Large intestine (tissue), 3 donors: ENCODE results near the gene UBE2J1. TPM values are rescaled to one million over a fixed set of nuclear protein-coding genes. Genes with fewer than 3 reads are reported as not detected.
"Not testable (repeated sequence)": the region's sequence is repeated elsewhere in the genome, so short reads cannot be mapped to it uniquely, and the experiment has no call there.

Experiments
- DNase-seq, 2 donors: peaks; one replicate each; pipeline versions ENCODE4 v3.0.0 to v3.0.0-alpha.2; 2013
- H3K27ac ChIP-seq: one replicate; pipeline ENCODE4 v1.5.1; 2013; ENCODE audit warnings: low read length
- H3K27me3 ChIP-seq: 2 replicates; pipeline ENCODE4 v1.6.1; 2013; ENCODE audit warnings: low read length; ENCODE audit not compliant: control insufficient read depth, insufficient read depth
- H3K36me3 ChIP-seq: 2 replicates; pipeline ENCODE4 v1.6.1; 2013; ENCODE audit warnings: low read length; ENCODE audit not compliant: control insufficient read depth, insufficient read depth
- H3K4me1 ChIP-seq: one replicate; pipeline ENCODE4 v1.6.1; 2013; ENCODE audit warnings: low read length; ENCODE audit not compliant: control insufficient read depth, insufficient read depth
- H3K4me3 ChIP-seq: one replicate; pipeline ENCODE4 v1.5.1; 2013; ENCODE audit warnings: low read length
- H3K9me3 ChIP-seq: one replicate; pipeline ENCODE4 v1.6.1; 2013; ENCODE audit warnings: mild to moderate bottlenecking, low read depth, low read length, moderate library complexity; ENCODE audit not compliant: control insufficient read depth
- WGBS: methylation state at CpG from one replicate; pipeline ENCODE4 v1.1.5; 2013; ENCODE audit warnings: low lambda C conversion rate; ENCODE audit not compliant: insufficient coverage; 5-methylcytosine and 5-hydroxymethylcytosine counted together
- polyA plus RNA-seq: library from polyadenylated mRNA; unstranded; fragments of 120-200 nt; gene quantifications from one replicate; pipeline ENCODE4 v1.2.1, GENCODE V29; 2013

Gene UBE2J1
- polyA plus RNA-seq, 1 donor = 42.7 TPM

- Histone ChIP-seq H3K36me3 (no peaks in the 10 kb centered on the region), H3K27ac (no peak overlapping the region), H3K4me1 (peaks cover 3% of the 10 kb centered on the region), H3K4me3 (no peak overlapping the region), H3K27me3 (no peaks in the 10 kb centered on the region), H3K9me3 (no peaks in the 10 kb centered on the region)
- DNase-seq = no peak
- WGBS = 94% methylated on average over 5 of the region's 9 CpGs
These were observed 43.8 kb downstream of the UBE2J1 start for GRCh38 chr6:89308525-89309395.

- H3K9me3 ChIP-seq, H3K27me3 ChIP-seq, H3K4me3 ChIP-seq, DNase-seq, H3K27ac ChIP-seq, H3K36me3 ChIP-seq, H3K4me1 ChIP-seq: not testable (repeated sequence)
- WGBS = 100% methylated on average over 1 of the region's 3 CpGs
These were observed 48.0 kb downstream of the UBE2J1 start for GRCh38 chr6:89304517-89304916.

- no CpG with 5 or more reads among the region's 10 CpGs for WGBS
- DNase-seq = no peak
- Histone ChIP-seq H3K4me3 (no peak overlapping the region), H3K27ac (no peak overlapping the region), H3K9me3 (no peaks in the 10 kb centered on the region), H3K27me3 (no peaks in the 10 kb centered on the region), H3K4me1 (no peaks in the 10 kb centered on the region), H3K36me3 (no peaks in the 10 kb centered on the region)
These were observed 49.6 kb downstream of the UBE2J1 start for GRCh38 chr6:89302936-89303335.

- H3K4me3 ChIP-seq = no peak overlapping the region
- WGBS = no CpG with 5 or more reads among the region's 22 CpGs
- no peaks in the 10 kb centered on the region for H3K9me3 ChIP-seq
- no peaks in the 10 kb centered on the region for H3K4me1 ChIP-seq
- H3K27me3 ChIP-seq = no peaks in the 10 kb centered on the region
- H3K36me3 ChIP-seq = no peaks in the 10 kb centered on the region
- H3K27ac ChIP-seq = no peak overlapping the region
- no peak for DNase-seq
These were observed 50.2 kb downstream of the UBE2J1 start for GRCh38 chr6:89302195-89302770.

- no peaks in the 10 kb centered on the region for H3K4me1 ChIP-seq
- no CpG with 5 or more reads among the region's 25 CpGs for WGBS
- H3K36me3 ChIP-seq = no peaks in the 10 kb centered on the region
- no peaks in the 10 kb centered on the region for H3K27me3 ChIP-seq
- no peak overlapping the region for H3K4me3 ChIP-seq
- H3K9me3 ChIP-seq = no peaks in the 10 kb centered on the region
- no peak overlapping the region for H3K27ac ChIP-seq
- no peak for DNase-seq
These were observed 50.8 kb downstream of the UBE2J1 start for GRCh38 chr6:89301586-89302194.

GRCh38 chr6:89299466-89299850 is 53.1 kb downstream of the UBE2J1 start:
- Histone ChIP-seq H3K9me3 (no peaks in the 10 kb centered on the region), H3K4me3 (no peak overlapping the region), H3K27ac (no peak overlapping the region), H3K4me1 (no peaks in the 10 kb centered on the region), H3K36me3 (no peaks in the 10 kb centered on the region), H3K27me3 (no peaks in the 10 kb centered on the region)
- WGBS = no CpG with 5 or more reads among the region's 7 CpGs
- DNase-seq = no peak

GRCh38 chr6:89298680-89299465 is 53.6 kb downstream of the UBE2J1 start:
- 80% methylated on average over 1 of the region's 4 CpGs for WGBS
- DNase-seq = no peak
- no peaks in the 10 kb centered on the region for H3K9me3 ChIP-seq

GRCh38 chr6:89297695-89298351 is 54.7 kb downstream of the UBE2J1 start:
- no peaks in the 10 kb centered on the region for H3K9me3 ChIP-seq
- H3K4me1 ChIP-seq = no peaks in the 10 kb centered on the region
- peak in 1 of 2 donors; percentile 14 for DNase-seq
- WGBS = 100% methylated on average over 2 of the region's 12 CpGs
- H3K27me3 ChIP-seq = no peaks in the 10 kb centered on the region
- H3K4me3 ChIP-seq = no peak overlapping the region
- no peaks in the 10 kb centered on the region for H3K36me3 ChIP-seq
- H3K27ac ChIP-seq = no peak overlapping the region

More at GRCh38 chr6:89298680-89299465, 53.6 kb downstream of the UBE2J1 start:
- no peaks in the 10 kb centered on the region for H3K27me3 ChIP-seq
- H3K27ac ChIP-seq = no peak overlapping the region
- no peak overlapping the region for H3K4me3 ChIP-seq
- H3K36me3 ChIP-seq = no peaks in the 10 kb centered on the region
- H3K4me1 ChIP-seq = no peaks in the 10 kb centered on the region

- H3K27ac ChIP-seq = no peak overlapping the region
- no peak for DNase-seq
- no peak overlapping the region for H3K4me3 ChIP-seq
- no peaks in the 10 kb centered on the region for H3K36me3 ChIP-seq
- WGBS = no CpG with 5 or more reads among the region's 2 CpGs
- H3K4me1 ChIP-seq = no peaks in the 10 kb centered on the region
- no peaks in the 10 kb centered on the region for H3K9me3 ChIP-seq
- H3K27me3 ChIP-seq = no peaks in the 10 kb centered on the region
These were observed 56.5 kb downstream of the UBE2J1 start for GRCh38 chr6:89295981-89296380.

- not testable (repeated sequence) for H3K9me3 ChIP-seq, H3K27ac ChIP-seq, H3K36me3 ChIP-seq, H3K4me1 ChIP-seq, DNase-seq, H3K4me3 ChIP-seq, H3K27me3 ChIP-seq
- WGBS = no CpG with 5 or more reads among the region's 1 CpG
These were observed 57.4 kb downstream of the UBE2J1 start for GRCh38 chr6:89295116-89295515.
